Midbrain (tissue), 1 donor: ENCODE results near the gene FAM237B.
"Not testable (repeated sequence)": the region's sequence is repeated elsewhere in the genome, so short reads cannot be mapped to it uniquely, and the experiment has no call there.

Experiments
- DNase-seq: peaks from one replicate; lab custom pipeline; 2025; lab: John Stamatoyannopoulos, UW

The FAM237B gene

DNA sequence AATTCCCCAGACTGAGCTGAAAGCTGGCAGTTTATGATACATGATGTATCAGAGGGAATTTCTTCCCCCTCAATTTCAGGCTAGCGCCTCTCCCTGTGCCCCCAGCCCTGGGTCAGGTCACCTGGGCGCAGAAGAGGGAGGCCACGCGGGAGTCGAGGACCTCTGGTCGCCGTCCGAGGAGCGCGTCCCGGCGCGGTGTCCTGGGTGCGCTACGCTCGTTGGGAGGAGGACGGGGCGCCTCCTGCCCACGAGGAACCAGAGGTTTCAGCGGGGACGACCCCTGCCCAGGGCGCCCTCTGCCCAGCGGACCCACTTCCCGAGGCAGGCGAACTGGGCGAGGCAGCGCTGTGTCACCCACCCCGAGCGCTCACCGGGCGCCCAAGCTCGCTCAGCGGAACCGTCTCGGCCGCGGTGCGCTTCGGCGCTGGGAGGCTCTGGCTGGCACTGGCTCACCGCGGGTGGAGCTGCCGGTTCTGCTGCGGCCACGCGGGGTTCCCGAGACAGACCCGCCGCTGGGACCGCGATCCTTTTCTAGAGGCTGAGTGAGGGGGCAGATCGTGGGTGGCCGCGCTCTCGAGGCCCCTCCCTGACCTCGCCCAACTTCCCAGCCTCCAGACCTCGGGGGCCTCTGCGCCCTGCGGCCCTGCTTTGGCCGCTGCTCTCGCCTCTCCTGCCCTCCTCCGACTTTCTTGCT, at the start of gene FAM237B:
Gene FAM237B (minus strand): TSS at position 504 of the 694 bp plus-strand sequence. CDS start 1,556 bp downstream, outside the sequence.
- DNase-seq, result no peak

- DNase-seq, result no peak
Measured at GRCh38 chr7:90351987-90352386, 30.9 kb upstream of the FAM237B start.

- DNase-seq, result not testable (repeated sequence)
Measured at GRCh38 chr7:90350032-90350431, 28.9 kb upstream of the FAM237B start.

DNA sequence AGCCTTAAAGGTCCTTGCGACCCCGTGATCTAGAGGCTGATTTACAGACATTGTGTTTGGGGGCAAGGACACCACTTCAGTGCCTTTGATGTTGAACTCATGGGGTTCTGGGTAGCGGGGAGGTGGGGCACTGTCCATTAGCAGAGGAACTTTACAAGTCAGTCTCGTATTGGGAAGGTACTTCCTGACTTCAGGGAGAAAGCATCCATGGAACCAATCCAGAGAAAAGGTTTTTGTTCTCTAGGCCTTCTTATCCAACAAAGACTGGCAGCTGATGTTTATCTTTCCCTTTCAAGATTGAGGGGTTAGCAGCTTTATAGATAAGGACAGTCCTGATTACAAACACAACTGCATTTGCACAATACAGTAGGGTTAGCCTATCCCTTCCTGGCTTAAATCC, 28.2 kb upstream of the FAM237B start:
- DNase-seq, result no peak

DNA sequence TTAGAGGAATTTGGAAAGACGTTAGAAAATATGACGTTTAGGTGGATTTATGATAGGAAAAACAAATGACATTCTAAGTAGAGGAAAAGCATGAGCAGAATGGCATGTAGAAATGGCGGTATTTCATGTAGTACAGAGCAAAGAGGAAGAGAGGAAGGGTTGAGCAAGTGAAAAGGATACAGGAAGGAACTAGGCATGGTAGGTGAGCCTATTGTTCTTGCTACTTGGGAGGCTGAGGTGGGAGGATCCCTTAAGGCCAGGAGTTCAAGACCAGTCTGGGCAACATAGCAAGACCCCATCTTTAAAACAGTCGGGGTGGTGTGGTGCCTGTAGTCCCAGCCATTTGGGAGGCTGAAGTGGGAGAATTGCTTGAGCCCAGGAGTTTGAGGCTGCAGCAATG, 26.7 kb upstream of the FAM237B start:
- no peak for DNase-seq

DNA sequence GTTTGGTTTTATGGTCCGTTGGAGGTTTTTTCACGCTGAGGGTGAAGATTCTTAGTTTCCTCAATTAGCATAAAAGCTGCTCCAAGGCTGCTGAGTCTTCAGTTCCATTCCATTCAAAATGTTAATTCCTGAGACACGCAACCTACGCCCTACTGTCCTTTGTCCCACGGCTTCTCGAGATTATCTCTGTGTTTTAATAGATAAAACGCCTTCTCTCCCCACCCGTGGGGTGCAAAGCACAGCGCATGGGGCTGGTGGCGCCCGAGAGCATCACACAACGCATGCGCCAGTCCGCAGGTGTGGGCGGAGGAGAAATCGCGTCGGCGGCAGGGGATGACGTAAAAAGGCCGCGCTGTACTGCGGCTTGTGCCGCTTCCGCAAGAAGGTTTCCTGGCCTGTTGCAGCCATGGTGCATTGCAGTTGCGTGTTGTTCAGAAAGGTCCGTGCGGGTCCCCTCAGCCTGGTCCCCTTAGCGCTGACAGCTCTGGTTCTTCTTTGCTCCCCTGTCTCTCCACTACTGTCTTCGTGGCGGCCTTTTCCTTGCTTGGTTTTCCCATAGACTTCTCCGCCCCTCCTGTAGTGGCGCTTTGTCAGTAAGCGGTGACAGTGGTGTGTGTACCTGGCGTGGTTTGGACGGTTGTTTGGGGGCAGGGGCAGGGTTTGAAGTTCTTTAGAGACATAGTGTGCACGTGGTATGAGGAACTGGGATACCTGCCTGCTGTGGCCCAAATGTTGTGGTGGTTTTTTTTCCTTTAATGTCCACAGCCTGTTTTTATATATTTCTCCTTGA, 25.4 kb upstream of the FAM237B start, which contains the start of gene GTPBP10:
Gene GTPBP10 (plus strand): TSS at position 381 of the 790 bp plus-strand sequence. CDS start 26 bp downstream, at position 407.
- peak; percentile 96 for DNase-seq

DNA sequence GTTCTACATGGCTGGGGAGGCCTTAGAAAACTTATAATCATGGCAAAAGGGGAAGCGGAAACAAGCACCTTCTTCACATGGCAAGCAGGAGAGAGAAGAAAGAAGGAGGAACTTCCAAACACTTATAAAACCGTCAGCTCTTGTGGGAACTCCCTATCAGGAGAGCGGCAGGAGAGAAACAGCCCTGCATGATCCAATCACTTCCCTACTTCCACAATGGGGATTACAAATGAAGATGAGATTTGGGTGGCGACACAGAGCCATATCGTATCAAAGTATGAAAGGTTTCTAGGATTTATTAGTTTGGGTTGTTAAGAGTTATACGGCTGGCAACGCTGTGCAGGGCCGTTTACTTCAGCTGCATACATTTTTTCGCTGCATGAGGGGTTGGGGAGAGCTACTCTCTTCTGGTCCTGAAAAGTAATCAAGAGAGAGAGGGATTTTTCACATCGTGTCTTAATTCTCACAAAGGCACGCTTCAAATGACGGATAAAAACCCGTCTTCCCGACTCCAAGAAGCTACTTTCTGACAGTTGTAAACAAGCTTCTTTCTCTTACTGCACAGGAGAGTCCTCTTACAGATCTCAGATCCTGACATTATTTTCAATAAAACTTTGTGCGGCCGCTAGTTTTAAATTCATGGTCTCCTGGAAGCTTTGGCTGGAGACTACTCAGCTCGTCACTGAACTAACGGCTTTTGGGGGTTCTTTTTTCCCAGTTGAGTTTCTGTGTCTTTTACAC, 24.7 kb upstream of the FAM237B start:
- DNase-seq, result peak; percentile 60

- DNase-seq, result no peak
Measured at GRCh38 chr7:90345016-90345415, 23.9 kb upstream of the FAM237B start.

DNA sequence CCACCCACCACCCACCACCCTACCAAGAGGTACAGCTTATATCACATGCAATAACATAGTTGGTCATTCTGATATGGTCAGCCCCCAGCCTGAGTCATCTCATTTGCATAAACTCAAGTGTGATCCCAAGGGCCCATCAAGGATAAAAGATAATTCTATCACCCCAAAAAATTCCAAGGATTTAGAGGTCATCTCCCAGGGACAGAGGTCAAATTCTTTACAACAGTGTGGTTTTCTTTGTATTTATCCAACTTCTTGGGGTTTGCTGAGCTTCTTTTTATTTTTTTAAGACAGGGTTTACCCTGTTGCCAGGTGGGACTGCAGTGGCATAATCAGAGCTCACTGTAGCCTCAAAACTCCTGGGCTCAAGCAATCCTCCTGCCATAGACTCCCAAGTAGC, 16.0 kb upstream of the FAM237B start:
- DNase-seq, result no peak

DNA sequence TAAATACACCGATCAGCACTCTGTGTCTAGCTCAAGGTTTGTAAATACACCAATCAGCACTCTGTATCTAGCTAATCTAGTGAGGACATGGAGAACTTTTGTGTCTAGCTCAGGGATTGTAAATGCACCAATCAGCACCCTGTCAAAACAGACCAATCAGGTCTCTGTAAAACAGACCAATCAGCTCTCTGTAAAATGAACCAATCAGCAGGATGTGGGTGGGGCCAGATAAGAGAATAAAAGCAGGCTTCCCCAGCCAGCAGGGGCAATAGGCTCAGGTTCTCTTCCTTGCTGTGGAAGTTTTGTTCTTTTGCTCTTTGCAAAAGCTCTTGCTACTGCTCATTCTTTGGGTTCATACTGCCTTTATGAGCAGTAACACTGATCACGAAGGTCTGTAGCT, 13.8 kb upstream of the FAM237B start:
- DNase-seq, result not testable (repeated sequence)

- no peak for DNase-seq
Measured at GRCh38 chr7:90334193-90334843, 13.2 kb upstream of the FAM237B start.

DNA sequence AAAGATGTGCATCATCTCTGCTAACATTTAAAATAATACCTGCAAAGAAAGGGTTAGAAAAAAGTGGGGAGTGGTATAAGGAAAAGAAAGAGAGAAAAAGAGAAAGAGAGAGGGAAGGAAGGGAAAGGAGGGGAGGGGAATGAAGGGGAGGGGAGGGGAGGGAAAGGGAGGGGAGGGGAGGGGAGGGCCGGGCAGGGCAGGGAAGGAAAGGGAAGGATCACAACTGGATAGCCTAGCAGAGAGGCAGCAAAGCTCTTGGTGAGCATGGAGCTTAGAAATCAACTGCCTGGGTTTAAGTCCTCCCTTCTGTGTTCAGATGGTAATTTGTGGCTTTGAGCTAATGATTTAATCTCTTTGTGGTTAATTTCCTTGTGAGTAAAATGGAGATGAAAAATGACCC, 5.4 kb upstream of the FAM237B start:
- DNase-seq, result no peak

DNA sequence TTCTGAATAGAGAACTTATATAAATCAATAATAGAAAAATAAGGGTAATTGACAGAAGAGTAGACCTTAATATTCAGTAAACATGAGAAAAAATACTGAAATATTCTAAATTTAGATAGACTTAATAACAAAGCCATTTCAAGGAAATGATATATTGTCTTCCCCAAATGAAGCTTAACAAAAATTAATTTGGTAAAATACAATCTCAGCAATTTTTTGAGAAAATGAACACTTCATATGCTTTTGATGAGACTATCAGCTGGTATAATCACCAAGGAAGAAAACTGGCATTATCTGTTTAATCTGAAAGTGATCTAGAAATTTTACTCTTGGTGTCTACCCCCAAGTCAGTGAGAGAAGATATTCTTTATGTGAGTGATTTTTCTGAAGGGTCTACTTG, 1.7 kb upstream of the FAM237B start:
- no peak for DNase-seq

DNA sequence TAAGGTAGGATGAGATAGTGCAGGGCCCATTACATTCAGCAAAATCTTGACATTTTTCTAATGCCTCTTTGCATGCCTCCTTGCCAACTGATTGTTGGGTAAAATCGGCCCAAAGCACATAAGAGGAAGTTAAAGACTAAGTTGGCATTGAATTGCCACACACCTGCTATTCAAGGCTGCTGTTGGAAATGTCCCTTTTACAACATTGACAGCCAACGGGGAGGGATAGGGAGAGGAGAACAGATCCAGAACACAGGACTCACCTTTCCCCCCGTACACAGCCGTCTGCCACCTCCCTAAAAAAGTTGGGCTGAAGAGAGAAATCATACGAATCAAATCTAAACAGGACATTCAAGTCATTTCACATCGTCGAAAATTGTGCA, 695 bp downstream of the FAM237B start:
- no peak for DNase-seq

GRCh38 chr7:90320014-90320413, 1.1 kb downstream of the FAM237B start:
- no peak for DNase-seq

DNA sequence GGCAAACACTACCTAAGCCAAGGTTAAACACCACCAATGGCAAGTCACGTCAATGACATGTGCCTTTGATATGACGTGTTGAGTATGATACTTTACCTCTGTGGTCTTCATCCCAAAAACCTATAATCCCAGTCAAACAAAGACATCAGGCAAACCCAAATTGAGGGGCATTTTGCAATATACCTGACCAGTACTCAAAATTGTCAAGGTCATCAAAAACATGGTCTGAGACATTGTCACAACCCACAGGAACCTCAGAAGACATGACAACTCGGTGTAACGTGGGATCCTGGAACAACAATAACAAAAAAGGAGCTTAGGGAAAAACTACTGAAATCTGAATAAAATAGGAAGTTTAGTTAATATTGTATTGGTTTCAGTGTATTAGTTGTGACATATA, 7.2 kb downstream of the FAM237B start:
- DNase-seq, result no peak

DNA sequence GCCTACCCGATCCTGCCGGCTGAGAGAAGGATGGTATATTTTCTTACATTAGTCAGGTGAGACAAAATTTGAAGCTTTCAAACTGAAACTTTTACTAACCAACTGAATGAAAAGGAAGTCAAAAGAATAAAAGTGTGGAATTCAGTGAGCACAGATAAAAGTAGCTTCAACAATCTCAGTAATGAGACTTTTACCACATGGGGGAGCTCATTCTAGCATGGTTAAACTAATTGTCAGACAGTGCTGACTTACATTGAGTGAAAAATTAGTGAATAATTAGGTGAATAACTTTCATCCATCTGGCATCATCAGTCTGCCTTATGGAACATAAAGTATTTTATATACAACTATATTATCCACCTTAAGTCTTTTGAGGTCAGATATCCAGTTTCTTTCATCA, 8.4 kb downstream of the FAM237B start:
- no peak for DNase-seq

- DNase-seq, result no peak
Measured at GRCh38 chr7:90311175-90311574, 9.9 kb downstream of the FAM237B start.

DNA sequence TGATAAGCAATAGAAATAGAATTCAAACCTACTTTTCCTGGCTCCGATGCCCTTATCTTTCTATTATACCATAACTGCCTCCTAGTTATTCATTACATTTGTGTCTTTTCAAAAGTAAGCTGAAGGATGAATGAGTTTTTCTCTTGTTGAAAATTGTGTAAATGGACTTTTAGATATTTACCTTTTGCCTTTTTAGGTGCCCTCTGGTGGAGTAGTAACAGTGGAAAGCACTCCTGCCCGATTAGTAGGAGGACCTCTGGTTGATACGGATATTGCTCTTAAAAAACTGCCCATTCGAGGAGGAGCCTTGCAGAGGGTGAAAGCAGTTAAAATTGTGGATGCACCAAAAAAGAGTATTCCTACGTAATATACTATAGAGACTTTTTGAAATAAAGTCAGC, 11.2 kb downstream of the FAM237B start:
- DNase-seq, result no peak

- DNase-seq, result no peak
Measured at GRCh38 chr7:90303241-90303640, 17.9 kb downstream of the FAM237B start.

- peak; percentile 15 for DNase-seq
Measured at GRCh38 chr7:90298145-90299038, 22.7 kb downstream of the FAM237B start.
